ENCODE results near the gene CR1. TPM values are rescaled to one million over a fixed set of nuclear protein-coding genes. Genes with fewer than 3 reads are reported as not detected.

CR1 gene
- total RNA-seq, 1 experiment from 2014 or later = 0.07 TPM

GRCh38 chr1:207603777-207604176, 107.8 kb downstream of the CR1 start:
- POLR2A ChIA-PET = no interaction called here
- RAD21 ChIA-PET (ENCODE audit: low non-redundant PET in 1 of 2, low total read pairs in 2 of 2, uncharacterized antibody in 2 of 2, unreplicated experiment in 2 of 2) = no interaction called here
- no peaks in the 10 kb centered on the region for H4K20me1 ChIP-seq (ENCODE audit: insufficient read depth)
- H3K4me1 ChIP-seq (ENCODE audit: control insufficient read depth in 1 of 2, insufficient read depth in 2 of 2, low read length in 2 of 2) = no peaks in the 10 kb centered on the region
- H3K9me3 ChIP-seq (ENCODE audit: control insufficient read depth in 1 of 2, insufficient read depth in 1 of 2, low read depth in 1 of 2, low read length in 2 of 2) = no peaks in the 10 kb centered on the region
- H2AFZ ChIP-seq (ENCODE audit: low read depth, low read length, poor library complexity, severe bottlenecking) = no peak overlapping the region
- intact Hi-C loops (cut with micrococcal nuclease) = no loop called here
- no peaks in the 10 kb centered on the region for H3K79me2 ChIP-seq (ENCODE audit: insufficient read depth, low read length)
- no peaks in the 10 kb centered on the region for H3K9me2 ChIP-seq (ENCODE audit: insufficient read depth)
- H3K9ac ChIP-seq (ENCODE audit: low read length) = no peak overlapping the region
- CTCF ChIA-PET = interaction anchor here (1.5 kb wide), 1 partner anchor 24 kb away, joined by 3 read pairs; no protein-coding TSS in a partner anchor
- no peak for TF ChIP-seq SIN3A (IDR thresholded peaks at IDR 0.05; ENCODE audit: low read depth)
- no peak for TF ChIP-seq POLR2A (IDR thresholded peaks at IDR 0.05; ENCODE audit: borderline replicate concordance, extremely low read depth, insufficient read depth, insufficient read length)
- TF ChIP-seq CBX3 (IDR thresholded peaks at IDR 0.05; ENCODE audit: low read depth) = no peak
- no peak for TF ChIP-seq SRF (IDR thresholded peaks at IDR 0.05; ENCODE audit: low read depth)
- no peak for TF ChIP-seq CEBPB (IDR thresholded peaks at IDR 0.05; ENCODE audit: low read depth)
- TF ChIP-seq ELF1 (IDR thresholded peaks at IDR 0.05; ENCODE audit: borderline replicate concordance, low read depth) = no peak
- no peaks in the 10 kb centered on the region for H3K36me3 ChIP-seq (ENCODE audit: control insufficient read depth in 1 of 2, insufficient read depth in 2 of 2, low read length in 2 of 2)
- BruUV-seq (replicated peaks) = no TSS peak
- no peak overlapping the region for H3K4me2 ChIP-seq (ENCODE audit: low read length)
- H3K4me3 ChIP-seq (replicated peaks in 1 of 2; ENCODE audit: low read depth in 1 of 2, low read length in 2 of 2) = no peak overlapping the region
- DNase-seq (ENCODE audit: low read depth, low spot score) = no peak
- H3K27ac ChIP-seq (ENCODE audit: low read depth, low read length) = no peak overlapping the region
- H3K27me3 ChIP-seq (ENCODE audit: insufficient read depth, low read length) = no peaks in the 10 kb centered on the region
- ATAC-seq = no peak

GRCh38 chr1:207605444-207606361, 109.7 kb downstream of the CR1 start:
- intact Hi-C loops (cut with micrococcal nuclease) = no loop called here
- ChIA-PET POLR2A (interaction anchor here (0.9 kb wide), 1 partner anchor 9 kb away, joined by 3 read pairs; no protein-coding TSS in a partner anchor), RAD21 (ENCODE audit: low non-redundant PET in 1 of 2, low total read pairs in 2 of 2, uncharacterized antibody in 2 of 2, unreplicated experiment in 2 of 2) (no interaction called here), CTCF (interaction anchor here (1.5 to 1.7 kb wide), 2 partner anchors 15 to 26 kb away, joined by 3 to 7 read pairs; no protein-coding TSS in a partner anchor)
- Histone ChIP-seq H3K9ac (ENCODE audit: low read length) (no peak overlapping the region), H3K79me2 (ENCODE audit: insufficient read depth, low read length) (no peaks in the 10 kb centered on the region), H4K20me1 (ENCODE audit: insufficient read depth) (no peaks in the 10 kb centered on the region), H2AFZ (ENCODE audit: low read depth, low read length, poor library complexity, severe bottlenecking) (peak overlapping the region; percentile 35), H3K9me2 (ENCODE audit: insufficient read depth) (no peaks in the 10 kb centered on the region), H3K36me3 (ENCODE audit: control insufficient read depth in 1 of 2, insufficient read depth in 2 of 2, low read length in 2 of 2) (no peaks in the 10 kb centered on the region), H3K4me2 (ENCODE audit: low read length) (no peak overlapping the region), H3K27ac (ENCODE audit: low read depth, low read length) (no peak overlapping the region), H3K9me3 (ENCODE audit: control insufficient read depth in 1 of 2, insufficient read depth in 1 of 2, low read depth in 1 of 2, low read length in 2 of 2) (no peaks in the 10 kb centered on the region), H3K4me1 (ENCODE audit: control insufficient read depth in 1 of 2, insufficient read depth in 2 of 2, low read length in 2 of 2) (no peaks in the 10 kb centered on the region), H3K4me3 (replicated peaks in 1 of 2; ENCODE audit: low read depth in 1 of 2, low read length in 2 of 2) (no peak overlapping the region), H3K27me3 (ENCODE audit: insufficient read depth, low read length) (no peaks in the 10 kb centered on the region)
- BruUV-seq (replicated peaks) = no TSS peak
- peak; percentile 7 for DNase-seq (ENCODE audit: low read depth, low spot score)
- ATAC-seq = peak; percentile 60
- TF ChIP-seq ELF1 (IDR thresholded peaks at IDR 0.05; ENCODE audit: borderline replicate concordance, low read depth) = no peak
- no peak for TF ChIP-seq CTCF (IDR thresholded peaks at IDR 0.05 in 2 of 3, conservative IDR thresholded peaks at IDR 0.05 in 1 of 3; ENCODE audit: borderline replicate concordance in 1 of 3, insufficient read depth in 1 of 3, low read depth in 2 of 3, low read length in 2 of 3)
- TF ChIP-seq, protein P1, sequence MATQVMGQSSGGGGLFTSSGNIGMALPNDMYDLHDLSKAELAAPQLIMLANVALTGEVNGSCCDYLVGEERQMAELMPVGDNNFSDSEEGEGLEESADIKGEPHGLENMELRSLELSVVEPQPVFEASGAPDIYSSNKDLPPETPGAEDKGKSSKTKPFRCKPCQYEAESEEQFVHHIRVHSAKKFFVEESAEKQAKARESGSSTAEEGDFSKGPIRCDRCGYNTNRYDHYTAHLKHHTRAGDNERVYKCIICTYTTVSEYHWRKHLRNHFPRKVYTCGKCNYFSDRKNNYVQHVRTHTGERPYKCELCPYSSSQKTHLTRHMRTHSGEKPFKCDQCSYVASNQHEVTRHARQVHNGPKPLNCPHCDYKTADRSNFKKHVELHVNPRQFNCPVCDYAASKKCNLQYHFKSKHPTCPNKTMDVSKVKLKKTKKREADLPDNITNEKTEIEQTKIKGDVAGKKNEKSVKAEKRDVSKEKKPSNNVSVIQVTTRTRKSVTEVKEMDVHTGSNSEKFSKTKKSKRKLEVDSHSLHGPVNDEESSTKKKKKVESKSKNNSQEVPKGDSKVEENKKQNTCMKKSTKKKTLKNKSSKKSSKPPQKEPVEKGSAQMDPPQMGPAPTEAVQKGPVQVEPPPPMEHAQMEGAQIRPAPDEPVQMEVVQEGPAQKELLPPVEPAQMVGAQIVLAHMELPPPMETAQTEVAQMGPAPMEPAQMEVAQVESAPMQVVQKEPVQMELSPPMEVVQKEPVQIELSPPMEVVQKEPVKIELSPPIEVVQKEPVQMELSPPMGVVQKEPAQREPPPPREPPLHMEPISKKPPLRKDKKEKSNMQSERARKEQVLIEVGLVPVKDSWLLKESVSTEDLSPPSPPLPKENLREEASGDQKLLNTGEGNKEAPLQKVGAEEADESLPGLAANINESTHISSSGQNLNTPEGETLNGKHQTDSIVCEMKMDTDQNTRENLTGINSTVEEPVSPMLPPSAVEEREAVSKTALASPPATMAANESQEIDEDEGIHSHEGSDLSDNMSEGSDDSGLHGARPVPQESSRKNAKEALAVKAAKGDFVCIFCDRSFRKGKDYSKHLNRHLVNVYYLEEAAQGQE (IDR thresholded peaks at IDR 0.05; ENCODE audit: low read depth) = no peak
- no peak for TF ChIP-seq RAD21 (IDR thresholded peaks at IDR 0.05; ENCODE audit: low read depth)
- no peak for TF ChIP-seq JUND (IDR thresholded peaks at IDR 0.05)
- no peak for TF ChIP-seq ZNF274 (IDR thresholded peaks at IDR 0.05; ENCODE audit: low read depth, low read length)
- TF ChIP-seq, protein P2, sequence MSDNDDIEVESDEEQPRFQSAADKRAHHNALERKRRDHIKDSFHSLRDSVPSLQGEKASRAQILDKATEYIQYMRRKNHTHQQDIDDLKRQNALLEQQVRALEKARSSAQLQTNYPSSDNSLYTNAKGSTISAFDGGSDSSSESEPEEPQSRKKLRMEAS (IDR thresholded peaks at IDR 0.05) = no peak
- TF ChIP-seq SRF (IDR thresholded peaks at IDR 0.05; ENCODE audit: low read depth) = no peak
- TF ChIP-seq FOSL1 (IDR thresholded peaks at IDR 0.05; ENCODE audit: low read depth) = no peak
- no peak for TF ChIP-seq EZH2phosphoT487 (IDR thresholded peaks at IDR 0.05; ENCODE audit: borderline replicate concordance)
- TF ChIP-seq EGR1 (IDR thresholded peaks at IDR 0.05; ENCODE audit: low read depth) = no peak
- no peak for TF ChIP-seq SIN3A (IDR thresholded peaks at IDR 0.05; ENCODE audit: low read depth)

Measured in HCT116 (cell line).